ENCODE results near the gene CAMK2A.

CAMK2A gene

DNA sequence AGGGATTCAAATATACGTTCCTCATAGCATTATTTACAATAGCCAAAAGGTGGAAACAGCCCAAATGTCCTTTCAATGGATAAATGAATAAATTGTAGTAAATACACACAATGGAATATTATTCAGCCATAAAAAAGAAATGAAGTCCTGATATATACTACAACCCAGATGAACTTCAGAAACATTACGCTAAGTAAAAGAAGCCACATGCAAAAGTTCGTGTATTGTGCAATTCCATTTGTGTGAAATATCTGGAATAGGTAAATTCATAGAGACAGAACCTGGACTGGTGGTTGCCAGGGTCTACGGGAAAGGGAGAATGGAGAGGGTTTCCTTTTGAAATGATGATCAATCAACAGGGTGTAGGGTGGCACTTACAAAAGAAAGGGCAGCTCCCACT, 25.7 kb upstream of the CAMK2A start:
- DNase-seq = no peak

DNA sequence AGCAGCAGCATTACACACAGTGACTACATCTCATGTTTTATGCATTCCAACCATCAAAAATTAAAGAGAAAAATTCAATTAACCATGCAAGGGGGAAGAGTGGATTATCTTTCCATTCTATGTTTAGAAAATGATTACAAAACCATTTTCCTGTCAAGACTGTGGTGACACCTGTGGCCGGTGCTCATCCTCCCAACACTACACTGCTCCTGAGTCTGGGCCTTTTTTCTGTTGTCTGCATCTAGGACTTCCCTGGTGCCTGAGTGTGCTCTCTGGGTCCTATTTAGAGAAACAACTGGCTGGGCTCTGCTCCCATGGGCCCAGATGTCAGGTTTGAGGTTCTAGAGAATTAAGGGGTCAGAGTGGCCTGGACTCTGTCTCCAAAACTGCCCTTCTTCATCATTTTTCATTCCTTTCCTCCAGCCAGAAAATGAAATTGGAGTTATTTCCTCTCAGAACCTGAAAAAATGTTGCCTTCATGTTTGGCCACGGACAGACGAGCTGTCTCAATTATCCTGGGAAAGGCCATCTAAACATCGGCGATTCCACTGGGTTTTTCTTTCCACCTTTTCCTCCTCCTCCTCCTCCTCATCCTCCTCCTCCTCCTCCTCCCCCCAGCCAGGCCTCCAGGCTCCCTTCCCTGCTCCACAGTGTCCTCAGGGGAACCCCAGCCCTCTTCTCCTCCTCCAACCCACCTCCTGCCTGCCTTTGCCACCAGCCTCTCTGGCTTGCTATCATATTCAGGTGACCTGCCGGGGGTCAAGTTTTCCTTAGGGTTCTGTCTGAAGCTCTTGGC, 24.5 kb upstream of the CAMK2A start:
- DNase-seq = no peak

DNA sequence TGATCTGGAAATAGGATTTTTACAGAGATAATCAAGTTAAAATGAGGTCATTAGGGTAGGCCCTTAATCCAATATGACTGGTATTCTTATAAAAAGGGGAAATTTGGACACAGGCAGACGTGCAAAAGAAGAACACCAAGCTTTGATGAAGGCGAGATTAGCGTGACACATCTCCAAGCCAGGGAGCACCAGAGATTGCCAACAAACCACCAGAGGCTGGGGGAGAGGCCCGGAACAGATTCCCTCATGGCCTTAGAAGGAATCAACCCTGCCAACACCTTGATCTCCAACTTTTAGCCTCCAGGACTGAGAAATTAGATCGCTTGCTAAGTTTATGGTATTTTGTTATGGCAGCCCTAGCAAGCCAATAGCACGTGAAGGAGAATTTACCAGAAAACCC, 23.9 kb upstream of the CAMK2A start:
- DNase-seq = no peak

DNA sequence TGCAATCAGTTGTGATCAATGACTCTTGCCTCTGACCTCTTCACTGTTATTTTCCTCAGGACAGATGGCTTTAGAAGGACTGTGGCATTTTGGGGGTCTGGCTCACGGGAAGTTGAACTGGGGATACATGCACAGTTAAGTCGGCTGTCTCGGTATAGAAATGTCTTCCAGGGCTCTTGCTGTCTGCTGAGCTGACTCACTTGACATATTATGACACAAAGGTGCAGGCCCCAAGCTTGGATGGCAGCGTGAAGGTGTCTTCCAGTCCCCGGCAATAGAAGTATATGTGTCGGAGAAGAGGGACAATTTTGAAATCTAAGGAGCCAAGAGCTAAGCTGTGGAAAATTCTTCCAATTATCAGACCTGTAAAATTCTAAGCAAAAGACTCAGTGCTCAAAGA, 22.9 kb upstream of the CAMK2A start:
- no peak for DNase-seq

DNA sequence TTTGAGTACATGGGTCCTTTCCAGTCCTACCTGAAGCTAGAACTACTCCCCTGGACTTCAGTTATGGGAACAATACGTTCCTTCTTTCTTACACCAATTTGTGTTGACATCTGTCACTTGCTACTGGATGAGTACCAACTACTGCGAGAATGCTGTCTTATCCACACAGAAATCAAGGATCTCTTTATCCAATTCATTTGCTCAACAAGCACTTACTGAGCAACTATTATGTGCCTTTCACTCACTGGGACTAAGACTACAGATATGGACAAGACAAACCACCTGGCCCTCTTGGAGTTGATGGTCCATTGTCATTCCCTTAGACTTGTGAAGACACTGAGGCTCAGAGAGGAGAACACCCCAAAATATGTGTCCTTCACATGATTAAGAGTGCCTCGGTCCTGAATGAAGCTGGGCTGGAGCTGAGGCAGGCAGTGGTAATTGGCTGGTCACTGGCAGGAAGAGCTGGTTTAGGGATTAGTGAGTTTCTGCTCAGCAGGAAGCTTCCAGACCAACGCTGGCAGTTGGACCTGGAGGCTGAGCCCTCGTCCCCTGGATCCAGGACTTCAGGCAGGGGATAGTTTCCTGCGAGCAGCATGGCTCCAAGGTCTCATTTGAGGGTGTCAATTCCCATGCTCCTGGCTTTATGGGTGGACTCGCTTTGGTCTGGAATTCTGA, 21.6 kb upstream of the CAMK2A start:
- DNase-seq = no peak

DNA sequence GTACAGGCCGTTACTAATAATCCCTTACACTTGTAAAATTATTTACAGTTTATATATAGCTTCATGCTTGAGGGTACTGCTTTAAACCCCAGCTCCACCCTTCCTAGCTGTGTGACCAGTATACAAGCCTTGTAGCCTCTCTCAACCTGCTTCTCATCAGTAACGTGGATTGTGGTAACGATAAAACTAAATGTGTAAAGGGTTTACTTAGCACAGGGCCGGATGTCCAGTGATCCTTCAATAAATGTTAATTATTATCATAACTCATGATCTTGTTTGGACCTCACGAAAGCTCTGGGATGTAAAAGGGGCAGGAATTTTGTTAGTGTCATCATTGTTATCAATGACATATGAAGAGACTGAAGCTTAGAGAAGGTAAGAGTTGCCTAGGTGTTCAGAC, 20.7 kb upstream of the CAMK2A start:
- DNase-seq = no peak

DNA sequence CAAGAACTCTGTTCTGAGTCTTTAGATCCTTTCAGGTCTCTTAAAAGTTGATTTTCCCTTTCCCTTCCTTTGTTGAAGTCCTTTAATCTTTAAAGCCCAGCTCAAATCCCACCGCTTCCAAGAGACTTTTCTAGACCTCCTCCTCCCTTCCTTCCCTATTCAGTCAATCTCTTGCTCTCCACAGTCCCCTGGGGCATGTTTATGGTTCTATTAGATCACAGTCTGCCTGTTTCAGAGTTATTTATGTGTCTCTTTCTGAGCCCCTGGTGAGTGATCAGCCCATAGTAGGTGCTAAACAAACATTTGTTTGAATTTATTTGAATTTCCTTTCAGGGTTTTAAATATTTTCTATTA, 20.3 kb upstream of the CAMK2A start:
- DNase-seq = no peak

DNA sequence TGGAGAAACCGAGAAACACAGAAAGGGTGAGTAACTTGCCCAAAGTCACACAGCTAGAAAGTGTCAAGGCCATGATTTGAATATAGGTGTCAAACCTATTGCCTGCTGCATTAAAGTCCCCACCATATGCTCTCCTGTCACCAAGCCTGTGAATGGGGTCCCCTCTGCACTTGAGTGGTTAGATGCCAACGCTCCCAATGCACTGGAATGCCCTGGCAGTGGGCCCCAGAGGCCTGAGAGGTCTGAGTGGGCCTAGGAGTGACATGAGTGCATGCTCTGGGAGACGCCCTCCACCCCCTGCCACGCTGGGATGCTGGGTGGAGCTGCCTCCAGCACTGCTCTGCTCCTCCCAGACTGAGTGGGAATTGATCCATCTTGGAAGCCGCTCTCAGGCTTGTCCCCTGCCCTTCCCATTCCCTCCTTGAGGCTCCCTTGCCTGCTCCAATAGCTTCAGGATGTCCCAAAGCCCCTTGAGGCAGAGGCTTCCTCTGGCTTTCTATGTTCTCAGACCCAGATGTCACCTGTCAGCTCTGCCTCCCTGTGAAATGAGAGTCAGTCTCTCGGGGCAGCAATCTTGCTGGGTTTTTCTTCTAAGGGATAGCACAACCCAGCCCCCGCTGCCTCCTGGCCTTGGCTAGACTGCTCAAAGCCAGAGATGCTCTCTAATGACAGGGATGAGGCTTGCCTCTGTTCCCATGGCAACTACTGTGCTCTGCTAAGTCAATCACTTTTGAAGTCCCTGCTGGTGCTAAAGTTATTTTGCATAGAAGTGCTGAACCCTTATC, 19.7 kb upstream of the CAMK2A start:
- no peak for DNase-seq

DNA sequence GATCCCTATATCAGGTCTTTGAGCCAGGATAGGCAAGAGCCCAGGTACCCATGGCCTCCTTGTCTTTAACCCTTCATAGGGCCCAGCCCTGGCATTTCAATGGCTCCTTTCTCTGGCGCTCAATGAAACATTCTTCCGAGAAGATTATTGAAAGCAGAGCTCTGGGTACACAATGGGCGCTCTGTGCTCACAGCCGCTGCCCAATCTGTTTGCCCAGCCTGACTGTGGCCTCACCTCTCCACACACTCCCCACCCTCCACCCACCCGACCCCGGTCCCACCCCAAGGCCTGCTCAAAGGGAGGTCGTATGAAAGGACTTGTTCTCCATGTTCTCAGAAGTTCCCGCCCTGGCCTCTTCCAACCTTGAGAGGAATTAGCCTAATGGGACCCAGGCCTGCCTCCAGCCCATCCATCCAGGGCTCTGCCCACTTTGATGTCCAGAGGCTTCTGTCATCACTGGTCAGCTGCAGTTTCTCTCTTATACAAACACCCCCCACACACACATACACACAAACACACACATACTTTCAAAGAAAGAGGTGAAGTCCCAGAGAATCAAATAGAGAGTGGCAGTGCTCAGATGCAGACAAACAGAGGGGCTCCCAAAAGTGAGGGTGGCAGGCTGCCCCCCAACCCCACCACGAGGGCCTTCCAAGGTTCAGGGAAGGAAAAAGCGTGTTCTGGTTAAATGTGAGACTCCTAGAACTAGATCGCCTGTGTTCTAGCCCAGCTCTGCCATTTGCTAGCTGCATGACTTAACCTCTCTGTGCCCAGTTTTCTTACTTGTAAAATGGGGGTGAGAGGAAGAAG, 18.2 kb upstream of the CAMK2A start:
- no peak for DNase-seq

DNA sequence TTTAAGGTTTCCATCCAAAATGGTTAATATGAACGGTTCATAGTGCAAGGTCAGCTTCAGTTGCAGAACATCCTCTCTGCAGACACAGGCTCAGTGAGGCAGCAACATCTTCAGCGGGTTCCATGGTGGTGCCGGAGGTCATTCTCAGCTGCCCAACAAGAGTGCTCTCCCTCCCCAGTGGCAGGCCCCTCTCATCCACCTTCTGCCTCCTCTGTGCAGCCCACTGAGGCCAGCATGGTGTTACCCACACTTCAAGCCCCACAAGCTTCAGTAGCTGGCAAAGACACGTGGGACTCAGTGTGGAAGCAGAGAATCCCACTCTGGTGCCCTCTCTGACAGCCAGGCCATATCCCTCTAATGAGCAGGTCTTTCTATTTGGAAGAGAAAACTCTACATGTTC, 17.2 kb upstream of the CAMK2A start:
- DNase-seq = no peak

DNA sequence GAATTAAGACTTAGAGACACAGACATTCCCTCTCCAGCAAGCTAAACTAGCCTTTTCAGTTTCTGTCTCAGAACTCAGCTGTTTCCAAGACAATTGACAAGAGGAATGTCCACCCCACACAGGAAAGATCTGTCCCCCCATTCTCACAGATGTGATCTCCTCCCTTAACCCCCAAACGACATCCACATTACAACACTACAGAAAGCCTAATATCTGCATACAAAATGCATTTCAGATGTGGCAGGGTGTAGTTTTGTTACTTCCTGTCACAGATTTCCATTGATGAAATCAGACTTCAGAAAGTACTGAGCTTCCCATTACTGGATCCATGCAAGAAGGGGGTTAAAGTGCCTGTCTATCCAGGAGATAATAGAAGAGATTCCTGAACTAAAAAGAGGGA, 16.0 kb upstream of the CAMK2A start:
- no peak for DNase-seq

DNA sequence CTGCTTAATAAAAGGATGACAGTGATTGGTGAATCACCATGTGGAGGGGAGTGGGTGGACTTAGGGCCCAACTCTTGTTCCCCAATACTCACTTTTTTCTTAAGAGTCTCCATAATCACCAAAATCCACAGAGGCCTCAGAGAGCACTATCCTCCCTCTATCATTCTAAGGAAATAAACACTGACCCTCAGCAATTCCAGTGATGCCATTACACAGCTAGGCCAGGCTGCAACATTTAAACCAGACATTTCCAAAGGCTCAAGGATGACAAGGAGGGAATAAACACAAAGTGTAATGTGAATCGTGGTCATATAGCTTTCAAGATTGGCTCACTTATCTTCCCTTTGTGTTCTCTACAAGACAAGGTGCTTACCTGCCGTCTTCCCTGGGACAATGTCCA, 15.5 kb upstream of the CAMK2A start:
- no peak for DNase-seq

DNA sequence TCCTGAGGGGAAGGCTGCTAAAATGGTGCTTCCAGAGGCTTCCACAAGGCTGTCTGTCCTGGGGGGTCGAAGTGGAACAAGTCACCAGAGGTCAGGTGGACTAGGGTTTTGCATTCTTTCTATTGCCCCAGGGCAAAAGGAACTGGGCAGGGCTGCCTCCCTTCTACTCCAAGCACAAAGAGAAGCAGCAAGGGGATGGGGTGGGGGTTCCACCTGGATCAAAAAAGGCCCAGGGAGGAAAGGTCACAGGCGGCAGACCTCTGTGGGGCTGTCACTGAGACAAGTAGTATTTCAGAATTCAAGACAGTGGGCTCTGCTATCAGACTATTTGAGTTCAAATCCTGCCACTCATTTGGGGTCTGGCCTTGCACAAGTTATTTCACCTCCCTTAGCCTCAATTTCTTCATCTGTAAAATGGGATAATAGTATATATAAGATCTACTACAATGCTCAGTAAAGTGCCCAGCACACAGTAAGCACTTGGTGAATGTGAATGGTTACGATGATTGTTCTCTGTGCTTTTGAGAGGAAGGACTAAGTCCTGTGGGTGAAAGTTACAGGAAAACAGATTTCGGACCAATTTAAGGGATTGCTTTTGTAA, 15.0 kb upstream of the CAMK2A start:
- DNase-seq = no peak

DNA sequence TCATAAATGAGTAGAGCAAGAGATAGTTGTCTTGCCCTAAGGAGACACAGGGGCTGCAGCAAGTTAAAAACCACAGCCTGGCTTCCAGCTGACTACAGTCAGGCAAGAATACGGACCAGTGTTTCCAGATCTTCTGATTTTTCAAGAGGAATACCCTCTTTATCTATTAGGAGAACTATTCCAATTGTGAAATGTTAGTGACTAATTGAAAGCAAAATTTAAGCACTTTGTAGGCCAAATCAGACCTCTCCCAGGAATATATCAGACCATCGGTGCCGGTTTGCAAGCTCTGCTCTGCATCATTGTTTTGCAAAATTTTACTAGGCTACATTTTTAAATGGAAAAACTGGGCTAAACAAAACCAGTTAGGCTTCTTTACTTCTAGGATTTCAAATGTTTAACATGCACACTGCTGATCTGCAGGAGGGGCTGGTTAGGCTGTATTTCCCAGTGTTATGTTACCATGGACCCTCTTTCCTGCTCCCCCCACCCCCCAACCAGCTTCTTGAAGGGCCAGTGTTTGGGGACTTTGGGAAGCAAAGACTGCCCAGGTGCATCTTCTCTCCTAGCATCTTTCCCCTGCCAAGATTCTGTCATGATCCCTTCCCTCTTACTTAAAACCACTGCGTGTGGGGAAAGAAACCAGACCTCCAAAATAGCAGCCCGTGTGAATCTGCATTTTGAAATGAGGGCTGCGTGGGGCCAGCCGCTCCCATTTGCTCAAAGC, 14.2 kb upstream of the CAMK2A start:
- no peak for DNase-seq

DNA sequence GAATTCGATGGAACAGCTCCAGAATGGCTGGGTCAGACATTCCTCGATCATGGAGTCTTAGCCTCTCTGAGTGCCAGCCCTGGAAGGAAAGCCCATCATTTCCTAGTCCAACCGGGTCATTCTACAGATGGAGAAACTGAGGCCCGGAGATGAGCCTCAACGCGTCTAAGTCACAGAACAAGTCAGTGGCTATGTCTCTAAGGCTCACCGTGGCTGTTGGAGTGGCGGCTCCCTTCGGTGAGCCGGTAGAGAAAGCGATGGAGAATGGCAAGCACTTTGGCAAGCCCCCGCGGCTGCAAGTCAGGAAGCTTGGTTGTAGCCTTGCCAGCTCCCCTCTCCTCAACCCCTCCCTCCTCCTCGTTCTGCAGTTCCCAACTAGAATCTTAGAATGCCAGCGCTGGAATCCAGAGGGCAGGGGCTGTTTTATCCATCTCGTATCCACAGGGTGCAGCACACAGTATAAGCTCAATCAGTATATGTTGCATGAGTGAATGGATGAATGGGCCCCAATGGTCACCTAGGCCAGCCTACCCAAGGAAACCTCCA, 13.6 kb upstream of the CAMK2A start:
- no peak for DNase-seq

DNA sequence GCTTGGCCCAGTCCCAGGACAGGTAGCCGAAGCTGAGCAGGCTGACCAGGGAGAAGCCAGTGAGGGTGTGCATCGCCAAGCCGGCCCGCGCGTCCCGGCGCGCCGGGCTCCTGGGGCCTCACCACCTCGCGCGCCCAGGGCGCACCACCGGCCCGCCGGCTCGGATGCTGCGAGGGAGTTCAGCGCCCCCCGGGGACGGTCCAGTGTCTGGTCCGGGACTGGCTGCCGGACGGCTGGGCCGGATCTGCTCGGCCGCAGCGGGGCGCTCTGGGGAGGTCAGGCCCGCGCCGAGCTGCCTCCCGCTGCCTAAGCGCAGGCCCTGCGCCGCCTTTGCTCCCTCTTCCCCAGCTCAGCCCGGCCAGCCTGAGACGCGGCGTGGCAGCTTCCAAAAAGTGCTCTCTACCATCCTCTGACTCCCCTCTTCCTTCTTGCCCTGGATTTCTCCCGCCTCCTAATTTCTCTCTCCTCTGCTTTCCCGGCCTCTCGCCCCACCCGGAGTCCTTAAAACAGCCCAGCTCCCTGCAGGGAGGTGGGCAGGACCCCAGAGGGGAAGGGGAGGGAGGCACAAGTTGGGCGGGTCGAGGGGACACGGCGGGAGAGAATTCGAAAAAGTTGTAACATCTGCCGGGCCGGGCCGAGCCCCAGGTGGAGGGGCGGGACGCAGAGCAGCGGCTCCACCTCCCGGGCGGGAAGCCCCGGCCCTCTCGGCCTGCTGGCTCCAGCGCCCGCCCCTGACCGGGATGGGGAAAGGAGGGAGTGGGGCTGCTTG, 12.9 kb upstream of the CAMK2A start, which contains the start of gene ARSI:
Gene ARSI, minus strand, starts transcription at position 605 of the 769 bp plus-strand sequence. Its CDS starts 532 bp downstream, at position 73.
- no peak for DNase-seq

DNA sequence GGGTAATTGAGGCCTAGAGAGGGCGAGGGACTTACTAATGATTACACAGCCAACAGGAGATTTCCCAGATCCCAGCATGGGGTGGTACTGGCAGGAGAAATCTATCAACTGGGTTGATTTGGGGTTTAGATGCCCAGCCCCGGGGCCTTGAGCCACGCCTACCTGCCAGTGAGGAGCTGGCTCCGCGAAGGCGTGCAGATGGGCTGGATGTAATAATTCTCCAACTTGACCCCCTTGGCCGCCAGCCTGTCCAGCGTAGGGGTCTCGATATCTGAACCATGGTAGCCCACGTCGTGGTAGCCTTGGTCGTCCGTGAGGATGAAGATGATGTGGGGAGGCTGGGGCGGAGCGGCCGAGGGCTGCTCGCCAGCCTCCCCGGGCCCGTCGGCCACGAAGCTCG, 12.3 kb upstream of the CAMK2A start:
- no peak for DNase-seq

DNA sequence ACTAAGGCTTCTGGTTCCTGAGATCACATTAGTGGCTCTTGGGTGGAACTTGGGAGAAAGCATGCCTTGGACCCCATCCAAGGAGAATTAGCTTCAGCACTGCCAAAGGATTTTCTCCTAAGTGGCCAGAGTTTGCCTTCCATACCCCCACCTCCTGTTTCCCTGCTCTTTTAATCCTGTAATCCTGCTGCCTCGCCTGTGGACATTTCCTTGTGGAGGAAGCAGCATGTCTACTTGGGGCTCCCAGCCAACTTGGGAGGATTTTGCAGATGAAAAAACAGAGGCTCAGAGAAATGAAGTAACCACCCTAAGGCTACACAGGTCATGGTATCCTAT, 11.6 kb upstream of the CAMK2A start:
- DNase-seq = no peak

DNA sequence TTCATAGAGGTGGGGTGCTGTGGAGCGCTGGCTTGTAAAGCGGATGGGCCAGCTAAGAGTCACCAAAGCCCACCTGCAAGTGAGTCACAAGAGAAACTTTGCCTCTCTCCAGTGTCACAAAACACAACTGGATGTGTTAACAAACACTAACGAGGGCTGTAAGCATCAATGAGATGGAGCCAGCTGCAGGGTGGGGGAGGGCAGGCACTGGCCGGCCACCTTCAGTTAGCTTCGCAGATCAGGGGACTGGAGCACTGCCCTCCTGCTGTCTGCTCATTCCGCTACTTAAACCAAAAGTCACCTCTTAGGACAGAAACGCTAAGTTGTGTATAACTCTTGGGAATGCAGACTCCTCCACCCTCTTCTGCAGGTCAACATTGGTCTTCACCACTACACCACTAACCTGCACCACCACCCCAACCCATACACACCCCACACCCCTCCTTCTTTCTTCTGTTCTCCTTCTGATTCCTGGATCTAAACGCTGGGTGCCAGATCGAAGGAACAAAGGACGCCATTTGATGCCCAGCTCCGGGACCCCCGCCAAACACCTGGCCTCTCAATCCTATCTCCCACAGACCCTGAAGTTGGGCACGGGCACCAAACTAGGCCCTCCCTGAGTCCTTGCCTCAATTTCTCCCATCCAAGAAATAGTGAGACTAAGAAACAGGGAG, 11.1 kb upstream of the CAMK2A start:
- DNase-seq = no peak

Measured in NCI-H2081 (cell line).